Measurements from ENCODE around the gene MCOLN1. TPM values are rescaled to one million over a fixed set of nuclear protein-coding genes. Genes with fewer than 3 reads are reported as not detected.

MCOLN1 gene
- 25.7 and 28.4 TPM in 2 replicates for total RNA-seq (2021)
- percentile 51 among the genes with signal in this experiment for Bru-seq, nascent RNA
- BruChase-seq, experiment 1, labeled RNA remaining after a 2-hour chase, result percentile 51 among the genes with signal in this experiment
- BruChase-seq, experiment 2, labeled RNA remaining after a 6-hour chase, result percentile 60 among the genes with signal in this experiment
- long read RNA-seq, transcript MCOLN1-201 (14 exons, 2,082 nt), result major isoform, 42 of 58 reads
- long read RNA-seq, partial matches to known transcripts, result 1 of 58 reads
- long read RNA-seq, other reads (novel, unspliced or antisense), result 13 of 58 reads

DNA sequence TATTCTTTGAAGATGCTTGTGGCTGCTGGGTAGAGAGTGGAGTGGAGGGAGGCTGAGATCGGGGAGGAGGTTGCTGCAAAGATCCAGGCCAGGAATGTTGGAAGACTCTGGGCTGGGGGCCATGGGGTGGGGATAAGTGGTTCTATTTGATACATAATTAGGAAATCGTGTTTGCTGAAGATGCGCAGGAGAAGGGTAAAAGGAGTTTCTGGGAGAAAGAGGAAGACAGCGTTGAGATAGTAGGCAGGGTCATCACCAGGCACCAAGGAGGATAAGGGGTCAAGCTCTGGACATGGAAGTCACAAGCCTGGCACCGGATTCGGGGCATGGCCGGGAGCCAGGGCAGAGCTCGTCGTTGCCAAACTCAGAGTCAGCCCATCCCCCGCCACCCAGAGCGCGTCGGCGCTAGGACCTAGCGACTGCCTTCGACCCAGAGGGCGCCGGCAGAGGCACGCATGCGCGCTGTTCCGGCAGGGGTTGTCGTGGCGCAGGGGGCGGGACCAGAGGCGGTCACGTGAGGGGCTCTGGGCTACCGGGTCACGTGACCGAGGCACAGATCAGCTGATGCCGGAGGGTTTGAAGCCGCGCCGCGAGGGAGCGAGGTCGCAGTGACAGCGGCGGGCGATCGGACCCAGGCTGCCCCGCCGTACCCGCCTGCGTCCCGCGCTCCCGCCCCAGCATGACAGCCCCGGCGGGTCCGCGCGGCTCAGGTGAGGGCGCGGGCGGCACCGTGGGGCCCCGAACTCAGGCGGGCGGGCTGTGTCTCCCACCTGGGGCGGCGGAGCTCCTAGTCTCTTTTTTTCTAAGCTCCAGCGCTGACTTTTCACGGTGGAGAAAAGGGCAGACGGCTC lies at the start of gene MCOLN1:
TSS of gene MCOLN1 (plus strand) at position 553 of the 851 bp plus-strand sequence. CDS start at position 680, 127 bp downstream.
- Histone ChIP-seq H3K27ac (ENCODE audit: low read depth, low read length, poor library complexity, severe bottlenecking) (peak within 1 kb of the TSS; percentile 61), H3K4me1 (ENCODE audit: insufficient read depth, low read length, poor library complexity, severe bottlenecking) (peaks cover 15% of the 10 kb centered on the region), H3K27me3 (replicated peaks; ENCODE audit: insufficient read depth, low read depth, low read length, poor library complexity) (no peaks in the 10 kb centered on the region), H3K9me3 (ENCODE audit: low read depth, low read length, poor library complexity, severe bottlenecking) (no peaks in the 10 kb centered on the region), H3K36me3 (ENCODE audit: insufficient read depth, low read length, poor library complexity, severe bottlenecking) (no peaks in the 10 kb centered on the region), H3K4me3 (ENCODE audit: low read depth, low read length, poor library complexity, severe bottlenecking) (peak within 1 kb of the TSS; percentile 66)
- no peak for TF ChIP-seq EZH2 (IDR thresholded peaks at IDR 0.05; ENCODE audit: borderline replicate concordance, low read depth, low read length, poor library complexity, severe bottlenecking)
- TF ChIP-seq, protein P1, sequence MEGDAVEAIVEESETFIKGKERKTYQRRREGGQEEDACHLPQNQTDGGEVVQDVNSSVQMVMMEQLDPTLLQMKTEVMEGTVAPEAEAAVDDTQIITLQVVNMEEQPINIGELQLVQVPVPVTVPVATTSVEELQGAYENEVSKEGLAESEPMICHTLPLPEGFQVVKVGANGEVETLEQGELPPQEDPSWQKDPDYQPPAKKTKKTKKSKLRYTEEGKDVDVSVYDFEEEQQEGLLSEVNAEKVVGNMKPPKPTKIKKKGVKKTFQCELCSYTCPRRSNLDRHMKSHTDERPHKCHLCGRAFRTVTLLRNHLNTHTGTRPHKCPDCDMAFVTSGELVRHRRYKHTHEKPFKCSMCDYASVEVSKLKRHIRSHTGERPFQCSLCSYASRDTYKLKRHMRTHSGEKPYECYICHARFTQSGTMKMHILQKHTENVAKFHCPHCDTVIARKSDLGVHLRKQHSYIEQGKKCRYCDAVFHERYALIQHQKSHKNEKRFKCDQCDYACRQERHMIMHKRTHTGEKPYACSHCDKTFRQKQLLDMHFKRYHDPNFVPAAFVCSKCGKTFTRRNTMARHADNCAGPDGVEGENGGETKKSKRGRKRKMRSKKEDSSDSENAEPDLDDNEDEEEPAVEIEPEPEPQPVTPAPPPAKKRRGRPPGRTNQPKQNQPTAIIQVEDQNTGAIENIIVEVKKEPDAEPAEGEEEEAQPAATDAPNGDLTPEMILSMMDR (conservative IDR thresholded peaks at IDR 0.05; ENCODE audit: low read depth, low read length), result no peak
- BruUV-seq (replicated peaks), result no TSS peak
- intact Hi-C loops (cut with micrococcal nuclease; ENCODE audit: unreplicated experiment), result no loop called here
- CTCF ChIA-PET, result no interaction called here
- DNase-seq (ENCODE audit: low spot score), result peak; percentile 98
- POLR2A ChIA-PET (ENCODE audit: low non-redundant PET), result no interaction called here

DNA sequence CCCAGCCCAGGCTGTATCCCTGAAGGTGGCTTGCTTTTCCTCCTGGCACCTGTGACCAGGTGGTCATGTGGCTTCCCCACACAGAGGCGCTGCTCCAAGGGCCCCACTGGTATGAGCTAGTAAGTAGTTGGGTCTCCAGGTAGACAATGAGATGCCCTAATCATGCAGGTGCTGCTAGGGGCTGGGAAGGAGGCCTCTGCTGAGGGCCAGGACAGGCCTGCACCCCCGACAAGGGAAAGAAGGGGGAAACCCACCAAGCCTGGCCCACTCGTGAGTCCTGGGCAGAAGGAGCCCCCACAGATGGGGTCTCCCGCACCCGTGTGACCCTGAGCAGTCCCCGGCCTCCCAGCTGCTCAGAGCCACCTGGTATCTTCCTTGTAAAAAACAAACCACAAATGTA lies 46.8 kb upstream of the MCOLN1 start:
- no peak for DNase-seq (ENCODE audit: low spot score)
- TF ChIP-seq, protein P1 (conservative IDR thresholded peaks at IDR 0.05; ENCODE audit: low read depth, low read length), result no peak
- no peak for TF ChIP-seq EZH2 (IDR thresholded peaks at IDR 0.05; ENCODE audit: borderline replicate concordance, low read depth, low read length, poor library complexity, severe bottlenecking)
- BruUV-seq (replicated peaks), result no TSS peak
- intact Hi-C loops (cut with micrococcal nuclease; ENCODE audit: unreplicated experiment), result no loop called here
- ChIA-PET POLR2A (ENCODE audit: low non-redundant PET) (no interaction called here), CTCF (no interaction called here)
- Histone ChIP-seq H3K27ac (ENCODE audit: low read depth, low read length, poor library complexity, severe bottlenecking) (no peak overlapping the region), H3K27me3 (replicated peaks; ENCODE audit: insufficient read depth, low read depth, low read length, poor library complexity) (no peaks in the 10 kb centered on the region), H3K9me3 (ENCODE audit: low read depth, low read length, poor library complexity, severe bottlenecking) (no peaks in the 10 kb centered on the region), H3K4me3 (ENCODE audit: low read depth, low read length, poor library complexity, severe bottlenecking) (no peak overlapping the region), H3K36me3 (ENCODE audit: insufficient read depth, low read length, poor library complexity, severe bottlenecking) (no peaks in the 10 kb centered on the region), H3K4me1 (ENCODE audit: insufficient read depth, low read length, poor library complexity, severe bottlenecking) (no peaks in the 10 kb centered on the region)

DNA sequence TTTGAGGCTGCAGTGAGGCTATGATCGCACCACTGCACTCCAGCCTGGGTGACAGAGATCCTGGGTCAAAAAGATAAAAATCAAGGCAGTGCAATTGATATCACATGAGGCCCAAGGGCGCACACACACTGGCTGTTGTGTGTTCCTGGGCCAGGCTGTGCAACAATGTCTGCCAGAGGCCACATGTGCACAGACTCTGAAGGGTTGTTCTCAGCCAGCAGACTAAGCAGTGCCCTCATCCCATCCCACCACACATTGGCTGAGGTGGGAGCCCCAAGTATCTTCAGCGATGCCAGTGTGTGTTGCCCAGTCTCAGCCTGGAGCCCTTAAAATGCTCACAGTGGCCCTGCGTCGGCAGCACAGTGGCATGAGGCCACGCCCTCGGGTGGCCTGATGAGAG lies 46.2 kb upstream of the MCOLN1 start:
- no peak for TF ChIP-seq EZH2 (IDR thresholded peaks at IDR 0.05; ENCODE audit: borderline replicate concordance, low read depth, low read length, poor library complexity, severe bottlenecking)
- TF ChIP-seq, protein P1 (conservative IDR thresholded peaks at IDR 0.05; ENCODE audit: low read depth, low read length), result no peak
- Histone ChIP-seq H3K36me3 (ENCODE audit: insufficient read depth, low read length, poor library complexity, severe bottlenecking) (no peaks in the 10 kb centered on the region), H3K4me1 (ENCODE audit: insufficient read depth, low read length, poor library complexity, severe bottlenecking) (no peaks in the 10 kb centered on the region), H3K27ac (ENCODE audit: low read depth, low read length, poor library complexity, severe bottlenecking) (no peak overlapping the region), H3K4me3 (ENCODE audit: low read depth, low read length, poor library complexity, severe bottlenecking) (no peak overlapping the region), H3K9me3 (ENCODE audit: low read depth, low read length, poor library complexity, severe bottlenecking) (no peaks in the 10 kb centered on the region), H3K27me3 (replicated peaks; ENCODE audit: insufficient read depth, low read depth, low read length, poor library complexity) (no peaks in the 10 kb centered on the region)
- CTCF ChIA-PET, result no interaction called here
- POLR2A ChIA-PET (ENCODE audit: low non-redundant PET), result no interaction called here
- BruUV-seq (replicated peaks), result no TSS peak
- no peak for DNase-seq (ENCODE audit: low spot score)
- intact Hi-C loops (cut with micrococcal nuclease; ENCODE audit: unreplicated experiment), result no loop called here

Data from A673 (cell line).